ENCODE measurements around the gene GPR152. TPM values are rescaled to one million over a fixed set of nuclear protein-coding genes. Genes with fewer than 3 reads are reported as not detected.

GPR152 gene
- polyA plus RNA-seq, 3 donors: not detected

GRCh38 chr11:67465189-67465510 lies 12.6 kb upstream of the GPR152 start:
- H3K4me3 ChIP-seq (replicated peaks in 1 of 3; ENCODE audit: low read depth in 2 of 3, low read length in 3 of 3): peak overlapping the region; percentile 80 to 85 (median 82)
- TF ChIP-seq CTCF (IDR thresholded peaks at IDR 0.05): no peak
- peaks cover 34% of the 10 kb centered on the region for H3K4me1 Mint-ChIP-seq
- intact Hi-C loops (cut with micrococcal nuclease): loop anchor here (2.0 to 5.0 kb wide), 4 partner anchors 36 to 63 kb away; partner anchors contain the start of genes RPS6KB2 (in 2 of the 2), PPP1CA (in 1 of the 2) and TBC1D10C (in 1 of the 2)
- peak overlapping the region; percentile 79 to 86 for H3K4me3 Mint-ChIP-seq
- no peaks in the 10 kb centered on the region for H3K36me3 ChIP-seq (replicated peaks in 1 of 2; ENCODE audit: control insufficient read depth in 1 of 2, insufficient read depth in 2 of 2, low read length in 2 of 2)
- H3K36me3 Mint-ChIP-seq: peaks cover 0 to 2% of the 10 kb centered on the region in 2 donors
- H3K27me3 Mint-ChIP-seq (ENCODE audit: low read depth in 3 of 3): peaks cover 2 to 12% (median 4%) of the 10 kb centered on the region in 3 donors
- no peaks in the 10 kb centered on the region for H3K27me3 ChIP-seq (ENCODE audit: control insufficient read depth in 2 of 2, insufficient read depth in 2 of 2, low read length in 2 of 2)
- no peak for DNase-seq
- peak overlapping the region; percentile 87 for H3K9ac ChIP-seq (ENCODE audit: insufficient read depth, low read length, poor library complexity, severe bottlenecking)
- 62% methylated on average over 3 of the region's 3 CpGs for WGBS (ENCODE audit: insufficient coverage)
- H3K4me1 ChIP-seq (ENCODE audit: control insufficient read depth in 1 of 2, insufficient read depth in 2 of 2, low read length in 2 of 2): peaks cover 33 to 53% of the 10 kb centered on the region in 2 donors
- H3K27ac Mint-ChIP-seq: peak overlapping the region in 5 of 7 donors; percentile 86 to 98 (median 96)
- peak overlapping the region; percentile 97 for H3K4me2 ChIP-seq (replicated peaks; ENCODE audit: extremely low read depth, low read length, poor library complexity, severe bottlenecking)
- peak overlapping the region; percentile 79 to 87 for H3K27ac ChIP-seq (ENCODE audit: low read depth in 1 of 2, low read length in 2 of 2)
- H3K9me3 Mint-ChIP-seq: peaks cover 0 to 2% (median 0%) of the 10 kb centered on the region in 7 donors
- H4K20me1 ChIP-seq (ENCODE audit: insufficient read depth, low read length): no peaks in the 10 kb centered on the region
- H3K9me3 ChIP-seq (replicated peaks in 1 of 2; ENCODE audit: control insufficient read depth in 1 of 2, insufficient read depth in 1 of 2, low read length in 2 of 2): no peaks in the 10 kb centered on the region
- peak overlapping the region; percentile 86 for H2AFZ ChIP-seq (ENCODE audit: insufficient read depth, low read depth, low read length, poor library complexity, severe bottlenecking)
- H3K79me2 ChIP-seq (ENCODE audit: insufficient read depth, low read length): peaks cover 7% of the 10 kb centered on the region

GRCh38 chr11:67464411-67465188 lies 12.1 kb upstream of the GPR152 start:
- WGBS (ENCODE audit: insufficient coverage): 8% methylated on average over 31 of the region's 56 CpGs
- H3K9me3 ChIP-seq (replicated peaks in 1 of 2; ENCODE audit: control insufficient read depth in 1 of 2, insufficient read depth in 1 of 2, low read length in 2 of 2): no peaks in the 10 kb centered on the region
- H3K79me2 ChIP-seq (ENCODE audit: insufficient read depth, low read length): peaks cover 7% of the 10 kb centered on the region
- no peaks in the 10 kb centered on the region for H3K27me3 ChIP-seq (ENCODE audit: control insufficient read depth in 2 of 2, insufficient read depth in 2 of 2, low read length in 2 of 2)
- peaks cover 2 to 12% (median 4%) of the 10 kb centered on the region in 3 donors for H3K27me3 Mint-ChIP-seq (ENCODE audit: low read depth in 3 of 3)
- peaks cover 0 to 2% of the 10 kb centered on the region in 2 donors for H3K36me3 Mint-ChIP-seq
- H3K27ac Mint-ChIP-seq: peak overlapping the region; percentile 94 to 98 (median 96)
- TF ChIP-seq CTCF (IDR thresholded peaks at IDR 0.05): no peak
- H3K27ac ChIP-seq (ENCODE audit: low read depth in 1 of 2, low read length in 2 of 2): peak overlapping the region; percentile 79 to 87
- H4K20me1 ChIP-seq (ENCODE audit: insufficient read depth, low read length): no peaks in the 10 kb centered on the region
- H3K9me3 Mint-ChIP-seq: peaks cover 0 to 2% (median 0%) of the 10 kb centered on the region in 7 donors
- H3K4me3 Mint-ChIP-seq: peak overlapping the region; percentile 79 to 86
- H2AFZ ChIP-seq (ENCODE audit: insufficient read depth, low read depth, low read length, poor library complexity, severe bottlenecking): peak overlapping the region; percentile 86
- H3K4me1 Mint-ChIP-seq: peaks cover 39% of the 10 kb centered on the region
- H3K4me2 ChIP-seq (replicated peaks; ENCODE audit: extremely low read depth, low read length, poor library complexity, severe bottlenecking): peak overlapping the region; percentile 97
- DNase-seq: peak; percentile 81 to 85 (median 84)
- peaks cover 38 to 55% of the 10 kb centered on the region in 2 donors for H3K4me1 ChIP-seq (ENCODE audit: control insufficient read depth in 1 of 2, insufficient read depth in 2 of 2, low read length in 2 of 2)
- H3K9ac ChIP-seq (ENCODE audit: insufficient read depth, low read length, poor library complexity, severe bottlenecking): peak overlapping the region; percentile 87
- H3K4me3 ChIP-seq (replicated peaks in 1 of 3; ENCODE audit: low read depth in 2 of 3, low read length in 3 of 3): peak overlapping the region; percentile 80 to 85 (median 82)
- H3K36me3 ChIP-seq (replicated peaks in 1 of 2; ENCODE audit: control insufficient read depth in 1 of 2, insufficient read depth in 2 of 2, low read length in 2 of 2): no peaks in the 10 kb centered on the region
- intact Hi-C loops (cut with micrococcal nuclease): loop anchor here (2.0 to 5.0 kb wide), 4 partner anchors 36 to 62 kb away; partner anchors contain the start of genes RPS6KB2 (in 2 of the 2), PPP1CA (in 1 of the 2) and TBC1D10C (in 1 of the 2)

Data from CD14-positive monocyte (primary cell).